ENCODE measurements around the gene CFAP45.

Gene CFAP45, protein sequence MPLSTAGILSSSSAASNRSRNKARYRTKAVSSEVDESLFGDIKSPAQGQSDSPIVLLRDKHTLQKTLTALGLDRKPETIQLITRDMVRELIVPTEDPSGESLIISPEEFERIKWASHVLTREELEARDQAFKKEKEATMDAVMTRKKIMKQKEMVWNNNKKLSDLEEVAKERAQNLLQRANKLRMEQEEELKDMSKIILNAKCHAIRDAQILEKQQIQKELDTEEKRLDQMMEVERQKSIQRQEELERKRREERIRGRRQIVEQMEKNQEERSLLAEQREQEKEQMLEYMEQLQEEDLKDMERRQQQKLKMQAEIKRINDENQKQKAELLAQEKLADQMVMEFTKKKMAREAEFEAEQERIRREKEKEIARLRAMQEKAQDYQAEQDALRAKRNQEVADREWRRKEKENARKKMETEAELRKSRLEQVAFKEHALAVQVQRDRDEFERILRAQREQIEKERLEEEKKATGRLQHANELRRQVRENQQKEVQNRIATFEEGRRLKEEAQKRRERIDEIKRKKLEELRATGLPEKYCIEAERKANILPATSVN

DNA sequence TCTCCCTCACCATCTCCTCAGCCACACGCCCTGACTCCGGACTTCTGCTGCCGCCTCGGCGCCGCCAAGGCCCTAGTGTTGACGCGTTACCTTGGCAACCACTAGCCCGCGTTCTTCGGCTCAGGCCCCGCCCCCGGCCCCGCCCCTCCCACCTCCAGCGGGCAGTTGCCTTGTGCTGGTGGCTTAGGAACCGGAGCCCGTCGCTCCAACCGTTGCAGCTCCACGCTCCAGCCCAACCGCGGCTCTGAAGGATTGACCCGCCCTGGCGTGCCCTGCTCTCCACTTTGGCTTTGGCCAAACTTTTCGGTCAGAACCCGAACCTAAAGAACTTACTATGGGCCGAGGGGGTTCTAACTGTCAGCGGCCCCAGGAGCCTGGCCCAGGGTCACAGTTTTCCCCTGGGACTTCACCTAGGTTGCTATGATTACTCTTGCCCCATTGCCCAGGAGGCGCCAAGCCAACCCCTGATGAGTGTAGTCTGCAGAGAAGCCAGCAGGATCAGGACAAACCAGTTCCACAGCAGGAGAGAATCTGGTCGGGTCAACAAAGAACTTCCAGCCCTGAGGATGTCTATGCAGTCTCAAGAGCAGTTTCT is at the start of gene CFAP45:
Gene CFAP45 (minus strand): TSS at position 80 of the 595 bp plus-strand sequence. CDS start 67 bp downstream, at position 13.
- TF ChIP-seq, protein P1, sequence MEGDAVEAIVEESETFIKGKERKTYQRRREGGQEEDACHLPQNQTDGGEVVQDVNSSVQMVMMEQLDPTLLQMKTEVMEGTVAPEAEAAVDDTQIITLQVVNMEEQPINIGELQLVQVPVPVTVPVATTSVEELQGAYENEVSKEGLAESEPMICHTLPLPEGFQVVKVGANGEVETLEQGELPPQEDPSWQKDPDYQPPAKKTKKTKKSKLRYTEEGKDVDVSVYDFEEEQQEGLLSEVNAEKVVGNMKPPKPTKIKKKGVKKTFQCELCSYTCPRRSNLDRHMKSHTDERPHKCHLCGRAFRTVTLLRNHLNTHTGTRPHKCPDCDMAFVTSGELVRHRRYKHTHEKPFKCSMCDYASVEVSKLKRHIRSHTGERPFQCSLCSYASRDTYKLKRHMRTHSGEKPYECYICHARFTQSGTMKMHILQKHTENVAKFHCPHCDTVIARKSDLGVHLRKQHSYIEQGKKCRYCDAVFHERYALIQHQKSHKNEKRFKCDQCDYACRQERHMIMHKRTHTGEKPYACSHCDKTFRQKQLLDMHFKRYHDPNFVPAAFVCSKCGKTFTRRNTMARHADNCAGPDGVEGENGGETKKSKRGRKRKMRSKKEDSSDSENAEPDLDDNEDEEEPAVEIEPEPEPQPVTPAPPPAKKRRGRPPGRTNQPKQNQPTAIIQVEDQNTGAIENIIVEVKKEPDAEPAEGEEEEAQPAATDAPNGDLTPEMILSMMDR (IDR thresholded peaks at IDR 0.05; ENCODE audit: control insufficient read depth, insufficient read depth, low read depth, low read length, missing control alignments): no peak
- H3K4me3 ChIP-seq (ENCODE audit: control insufficient read depth, low read depth, low read length): no peak within 1 kb of the TSS
- DNase-seq (ENCODE audit: low read depth): no peak

- no peak overlapping the region for H3K4me3 ChIP-seq (ENCODE audit: control insufficient read depth, low read depth, low read length)
- TF ChIP-seq, protein P1 (IDR thresholded peaks at IDR 0.05; ENCODE audit: control insufficient read depth, insufficient read depth, low read depth, low read length, missing control alignments): no peak
- DNase-seq (ENCODE audit: low read depth): no peak
These were observed 49.2 kb upstream of the CFAP45 start for GRCh38 chr1:159949123-159949522.

- H3K4me3 ChIP-seq (ENCODE audit: control insufficient read depth, low read depth, low read length): no peak overlapping the region
- TF ChIP-seq, protein P1 (IDR thresholded peaks at IDR 0.05; ENCODE audit: control insufficient read depth, insufficient read depth, low read depth, low read length, missing control alignments): no peak
- no peak for DNase-seq (ENCODE audit: low read depth)
These were observed 48.0 kb upstream of the CFAP45 start for GRCh38 chr1:159947942-159948341.

DNA sequence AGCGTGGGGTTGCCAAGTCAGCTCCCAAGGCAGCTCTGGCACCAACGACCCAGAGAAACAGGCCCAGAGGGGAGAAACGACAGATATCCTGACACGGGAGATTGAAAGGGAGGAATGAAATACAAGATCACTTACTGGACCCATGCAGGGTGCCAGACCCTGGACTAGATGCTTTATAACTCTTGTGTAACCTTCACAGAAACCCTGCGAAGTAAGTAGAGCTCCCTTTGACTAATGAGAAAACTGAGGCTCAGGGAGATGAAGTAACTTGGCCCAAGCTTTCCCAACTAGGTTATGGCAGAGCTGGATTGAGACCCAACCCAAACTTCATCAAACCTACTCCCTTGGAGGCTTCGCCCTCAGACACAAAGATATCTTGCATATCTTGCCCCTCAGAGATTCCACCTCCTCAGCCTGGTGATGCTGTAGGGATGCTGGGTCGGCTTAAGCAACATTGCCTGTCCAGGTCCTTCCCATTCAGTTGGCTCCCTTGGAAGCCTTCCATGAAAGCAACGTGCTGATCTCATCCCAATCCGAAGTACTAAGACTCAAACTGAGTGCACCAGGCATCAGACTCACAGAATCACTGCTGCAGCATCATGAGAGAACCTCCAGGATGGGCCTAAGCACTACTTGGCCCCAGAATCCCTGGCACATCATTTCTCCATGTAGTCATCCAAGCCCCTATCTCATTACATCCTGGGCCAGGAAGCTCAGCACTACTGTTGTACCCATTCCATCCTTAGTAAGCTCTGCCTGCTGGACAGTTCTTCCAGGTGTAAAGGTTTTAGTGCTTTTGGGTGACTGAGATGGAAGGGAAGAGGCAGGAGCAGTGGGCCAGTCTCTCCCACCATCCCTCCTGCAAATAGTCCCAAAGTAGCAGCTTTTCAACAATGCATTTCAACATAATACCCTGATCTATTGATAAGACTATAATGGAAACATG is 46.5 kb upstream of the CFAP45 start:
- no peak overlapping the region for H3K4me3 ChIP-seq (ENCODE audit: control insufficient read depth, low read depth, low read length)
- DNase-seq (ENCODE audit: low read depth): no peak
- TF ChIP-seq, protein P1 (IDR thresholded peaks at IDR 0.05; ENCODE audit: control insufficient read depth, insufficient read depth, low read depth, low read length, missing control alignments): no peak

DNA sequence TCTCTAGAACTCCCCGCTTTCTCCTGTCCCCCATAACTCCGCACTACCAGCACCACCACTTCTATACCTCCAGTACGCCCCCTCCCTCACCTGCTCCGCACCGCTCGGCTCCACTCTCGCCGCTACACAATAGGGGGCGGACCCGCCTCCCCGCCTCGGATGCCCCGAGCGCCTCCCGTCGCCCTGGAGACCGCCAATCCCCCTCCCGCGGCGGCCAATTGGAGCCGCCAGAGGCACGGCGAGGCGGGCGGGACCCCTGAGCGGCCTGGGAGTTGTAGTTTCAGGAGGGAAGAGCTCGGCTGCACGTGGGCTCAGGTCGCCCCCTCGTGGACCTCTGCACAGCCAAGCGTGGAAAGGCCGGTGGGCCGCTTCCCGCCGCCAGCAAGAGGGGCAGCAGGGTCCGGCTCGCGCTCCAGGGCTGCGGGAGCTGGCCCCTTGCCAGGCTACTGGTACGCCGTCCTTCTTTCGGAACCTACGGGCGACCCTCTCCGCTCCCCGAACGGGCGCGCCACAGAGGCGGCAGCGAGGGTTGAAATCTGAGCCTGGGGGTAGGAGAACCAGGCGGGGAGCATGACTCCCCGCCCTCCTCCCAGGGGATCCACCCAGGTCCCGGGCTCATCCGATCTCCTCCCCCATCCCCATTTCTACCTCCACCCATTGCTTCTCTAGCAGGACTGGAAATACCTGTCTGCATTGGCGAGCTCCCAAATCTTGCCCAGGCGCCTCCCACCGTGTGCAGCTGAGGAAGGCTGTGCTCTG is 45.7 kb upstream of the CFAP45 start, which contains the start of gene IGSF9:
Gene IGSF9 (minus strand): TSS at position 131 of the 759 bp plus-strand sequence. CDS start 2,159 bp downstream, outside the sequence.
- DNase-seq (ENCODE audit: low read depth): no peak
- TF ChIP-seq, protein P1 (IDR thresholded peaks at IDR 0.05; ENCODE audit: control insufficient read depth, insufficient read depth, low read depth, low read length, missing control alignments): peak; percentile 43
- peak within 1 kb of the TSS; percentile 31 for H3K4me3 ChIP-seq (ENCODE audit: control insufficient read depth, low read depth, low read length)
